ENCODE measurements around the gene SPINT2.

DNA sequence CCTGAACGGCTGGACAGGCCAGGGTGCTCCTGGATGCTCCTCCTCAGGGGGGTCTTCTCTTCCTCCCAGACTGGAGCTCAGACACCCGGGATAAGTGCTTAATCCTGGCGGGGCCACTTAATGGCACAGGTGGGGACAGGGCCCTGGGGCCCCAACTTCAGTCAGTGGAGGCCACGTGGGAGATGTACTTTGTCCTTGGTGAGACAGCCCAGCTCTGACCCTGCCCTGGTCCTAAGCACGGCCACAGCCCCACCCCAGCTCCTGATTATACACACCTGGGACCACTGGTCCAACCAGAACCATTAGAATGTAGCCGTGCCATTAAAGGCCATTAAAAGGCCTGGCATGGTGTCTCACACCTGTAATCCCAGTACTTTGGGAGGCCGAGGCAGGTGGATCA is 16.0 kb upstream of the SPINT2 start:
- TF ChIP-seq EZH2 (IDR thresholded peaks at IDR 0.05), result no peak
- TF ChIP-seq POLR2AphosphoS5 (IDR thresholded peaks at IDR 0.05; ENCODE audit: borderline replicate concordance, low read depth, low read length), result no peak

Measured in SK-N-MC (cell line).